Right lobe of liver (tissue), 6 donors: ENCODE results near the gene TMEM54. TPM values are rescaled to one million over a fixed set of nuclear protein-coding genes. Genes with fewer than 3 reads are reported as not detected.

ENCODE experiments used
- ATAC-seq, 4 donors: fragments of 200-7000 bp; cut with Tn5 transposase; one replicate each; pipeline ENCODE4 v1.9.1; 2020; ENCODE audit warnings: mild to moderate bottlenecking in 4 of 4, moderate library complexity in 4 of 4
- DNase-seq, 3 donors: peaks; one replicate each; pipeline ENCODE4 v3.0.0-alpha.2; 2020
- H3K27ac ChIP-seq, 3 donors: fragments of 200-600 bp; one replicate each; pipeline ENCODE4 v1.8.0; 2022
- H3K27me3 ChIP-seq, 2 donors: fragments of 200-600 bp; one replicate each; pipeline ENCODE4 v1.8.0; 2022
- H3K36me3 ChIP-seq, 4 donors: fragments of 200-600 bp; sonication (generic) in 1 of 4; one replicate each; pipeline versions ENCODE4 v1.5.1 to v1.8.0; 2017 to 2022; ENCODE audit warnings: control low read depth in 1 of 4
- H3K4me1 ChIP-seq, 4 donors: fragments of 200-600 bp; sonication (generic) in 1 of 4; one replicate each; pipeline versions ENCODE4 v1.5.1 to v1.8.0; 2017 to 2022; ENCODE audit warnings: control low read depth in 1 of 4
- H3K4me3 ChIP-seq, 3 donors: fragments of 200-600 bp; one replicate each; pipeline ENCODE4 v1.8.0; 2022
- H3K9me3 ChIP-seq, 4 donors: fragments of 200-600 bp; sonication (generic) in 1 of 4; one replicate each; pipeline versions ENCODE4 v1.5.1 to v1.8.0; 2017 to 2022; ENCODE audit warnings: control low read depth in 1 of 4
- POLR2A ChIP-seq: fragments of 450-650 bp; IDR thresholded peaks from one replicate; pipeline ENCODE4 v1.6.1; 2017; ENCODE audit warnings: antibody characterized with exemption, mild to moderate bottlenecking
- WGBS: methylation state at CpG from one replicate; pipeline ENCODE4 v1.1.6; 2018; ENCODE audit warnings: low coverage, low lambda C conversion rate; ENCODE audit not compliant: insufficient coverage; ENCODE audit errors: missing lambda C conversion rate; 5-methylcytosine and 5-hydroxymethylcytosine counted together
- intact Hi-C, 2 donors: fragments of 100-400 bp; cut with DNase I; formaldehyde crosslinking; loops; one replicate each; pipeline versions ENCODE4 v1.11.2 to v1.14.1; 2022
- total RNA-seq, 6 experiments: library from RNA; depleted of rRNA in 2 of 6; stranded (reverse); fragments of >200 nt in 2 of 6; fragmentation: NEBNext Ultra II Directional in 3 of 6; extraction: Animal tissue kit (Norgen Biotek cat#: 25700) in 3 of 6; gene quantifications; one replicate each; pipeline versions ENCODE4 v1.1.0 to v1.2.4, GENCODE V29; 2016 to 2023
- TF ChIP-seq, protein P1 (sequence below), 4 donors: fragments of 200-600 bp in 3 of 4; fragments of 450-650 bp in 1 of 4; IDR thresholded peaks; one replicate each; pipeline versions ENCODE4 v1.5.1 to v1.8.0; 2016 to 2022; ENCODE audit warnings: antibody characterized with exemption in 4 of 4, mild to moderate bottlenecking in 2 of 4
- donor health status: DM: no; HTN: yes; CAD: no.
- donor health status: DM: no; HTN: no; CAD: no.
- donor health status: DM: no; HTN: no; CAD: no.
- donor health status: DM: no; HTN: yes; CAD: no.
- donor health status: DM: no; HTN: yes; CAD: no.

The TMEM54 gene
- total RNA-seq, 6 experiments from 2014 or later = 3.9 to 14.4 (median 9.0) TPM

DNA sequence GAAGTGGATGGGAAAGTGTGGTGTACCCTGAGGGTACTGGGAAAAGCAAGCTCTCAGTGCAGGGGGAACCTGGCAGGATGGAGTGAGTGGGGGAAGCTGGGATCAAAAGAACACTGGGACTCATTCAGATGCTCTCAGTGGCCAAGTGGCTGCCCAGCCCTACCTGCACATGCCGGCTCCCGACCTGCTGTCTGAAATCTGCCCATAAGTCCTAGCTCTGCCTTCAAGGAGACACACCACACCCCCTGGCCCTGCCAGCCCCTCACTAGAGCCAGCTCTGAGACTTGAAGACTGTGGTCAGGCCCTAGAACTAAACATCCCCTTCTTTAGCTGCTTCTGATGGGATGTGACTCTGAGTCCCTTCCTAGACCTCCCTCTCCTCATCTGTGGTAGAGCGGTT lies 2.2 kb downstream of the TMEM54 start:
- H3K36me3 ChIP-seq = no peaks in the 10 kb centered on the region

DNA sequence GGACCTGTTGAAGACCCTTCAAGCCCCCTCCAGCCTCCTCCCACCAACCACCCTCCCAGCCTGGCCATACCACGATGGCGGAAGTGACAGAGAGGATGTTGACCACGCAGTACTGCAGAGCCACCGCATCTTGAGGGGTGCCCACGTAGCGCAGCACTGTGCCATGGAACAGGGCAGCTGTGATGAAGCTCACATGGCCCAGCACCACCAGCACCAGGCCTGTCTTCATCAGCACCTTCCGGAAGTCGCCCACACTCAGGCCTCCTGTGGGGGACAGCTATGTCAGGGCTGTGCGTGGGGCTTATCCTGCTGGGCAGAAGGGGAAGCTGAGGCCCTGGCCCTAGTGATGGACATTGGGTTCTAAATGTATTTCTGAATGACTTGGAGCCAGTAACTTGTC lies 3.1 kb downstream of the TMEM54 start:
- TF ChIP-seq POLR2A = no peak
- TF ChIP-seq, protein P1, sequence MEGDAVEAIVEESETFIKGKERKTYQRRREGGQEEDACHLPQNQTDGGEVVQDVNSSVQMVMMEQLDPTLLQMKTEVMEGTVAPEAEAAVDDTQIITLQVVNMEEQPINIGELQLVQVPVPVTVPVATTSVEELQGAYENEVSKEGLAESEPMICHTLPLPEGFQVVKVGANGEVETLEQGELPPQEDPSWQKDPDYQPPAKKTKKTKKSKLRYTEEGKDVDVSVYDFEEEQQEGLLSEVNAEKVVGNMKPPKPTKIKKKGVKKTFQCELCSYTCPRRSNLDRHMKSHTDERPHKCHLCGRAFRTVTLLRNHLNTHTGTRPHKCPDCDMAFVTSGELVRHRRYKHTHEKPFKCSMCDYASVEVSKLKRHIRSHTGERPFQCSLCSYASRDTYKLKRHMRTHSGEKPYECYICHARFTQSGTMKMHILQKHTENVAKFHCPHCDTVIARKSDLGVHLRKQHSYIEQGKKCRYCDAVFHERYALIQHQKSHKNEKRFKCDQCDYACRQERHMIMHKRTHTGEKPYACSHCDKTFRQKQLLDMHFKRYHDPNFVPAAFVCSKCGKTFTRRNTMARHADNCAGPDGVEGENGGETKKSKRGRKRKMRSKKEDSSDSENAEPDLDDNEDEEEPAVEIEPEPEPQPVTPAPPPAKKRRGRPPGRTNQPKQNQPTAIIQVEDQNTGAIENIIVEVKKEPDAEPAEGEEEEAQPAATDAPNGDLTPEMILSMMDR (IDR thresholded peaks at IDR 0.05) = no peak
- H3K27ac ChIP-seq = no peak overlapping the region
- intact Hi-C loops = no loop called here
- ATAC-seq = no peak
- no peaks in the 10 kb centered on the region for H3K36me3 ChIP-seq
- no peaks in the 10 kb centered on the region for H3K9me3 ChIP-seq
- no peaks in the 10 kb centered on the region for H3K27me3 ChIP-seq
- H3K4me1 ChIP-seq = peaks cover 0 to 11% (median 0%) of the 10 kb centered on the region in 4 donors
- 90% methylated on average over 2 of the region's 9 CpGs for WGBS
- DNase-seq = no peak
- no peak overlapping the region for H3K4me3 ChIP-seq

More for the DNA sequence above, 2.2 kb downstream of the TMEM54 start:
- Histone ChIP-seq H3K4me3 (no peak overlapping the region), H3K27ac (no peak overlapping the region), H3K4me1 (peaks cover 0 to 10% (median 0%) of the 10 kb centered on the region in 4 donors), H3K27me3 (no peaks in the 10 kb centered on the region), H3K9me3 (no peaks in the 10 kb centered on the region)
- no peak for TF ChIP-seq POLR2A
- TF ChIP-seq, protein P1 (IDR thresholded peaks at IDR 0.05) = no peak
- WGBS = 100% methylated on average over 1 of the region's 3 CpGs
- DNase-seq = no peak
- intact Hi-C loops = no loop called here
- no peak for ATAC-seq

DNA sequence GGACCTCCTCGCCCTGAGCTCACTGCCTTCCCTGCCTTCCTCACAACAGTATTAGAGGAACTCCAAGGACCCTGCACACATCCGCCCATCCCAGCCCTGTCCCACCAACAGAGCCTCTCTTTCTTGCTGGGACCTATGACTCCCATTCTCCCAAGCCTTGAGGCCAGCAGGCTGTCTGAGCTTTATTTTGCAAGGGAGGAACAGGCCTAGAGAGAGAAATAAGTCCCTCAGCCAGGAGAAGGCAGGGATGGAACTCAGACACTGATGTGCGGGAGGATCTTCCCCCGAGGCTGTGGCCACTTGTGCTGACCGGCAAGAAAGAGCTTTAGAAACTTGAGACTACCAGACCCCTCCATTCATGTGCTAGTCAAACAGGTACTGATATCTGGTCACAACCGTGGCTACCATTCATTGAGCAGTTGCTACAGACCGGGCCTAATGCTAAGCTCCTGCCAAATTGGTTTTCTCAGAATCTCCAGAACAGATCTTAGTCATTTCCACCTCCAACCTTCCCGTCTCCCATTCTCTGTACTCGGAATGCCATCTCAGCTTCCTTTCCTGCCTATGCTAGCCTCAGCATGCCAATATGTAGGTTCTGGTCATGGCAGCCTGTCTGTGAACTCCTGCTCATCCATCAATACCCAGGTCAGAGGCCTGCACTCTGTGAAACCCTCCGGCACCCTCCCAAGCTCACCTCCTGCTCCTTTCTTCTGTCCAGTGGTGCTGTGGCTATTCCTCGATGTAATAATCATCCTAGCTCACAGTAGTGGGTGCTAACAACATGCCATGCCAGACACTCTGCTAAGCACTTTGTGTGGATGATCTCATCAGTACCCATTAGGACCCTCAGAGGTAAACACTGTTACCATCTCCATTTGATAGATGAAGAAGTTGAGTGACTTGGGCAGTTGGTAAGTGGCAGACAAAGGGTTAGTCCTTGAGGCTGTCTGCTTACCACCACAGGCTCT lies 3.8 kb downstream of the TMEM54 start:
- H3K27ac ChIP-seq = no peak overlapping the region
- H3K4me1 ChIP-seq = peaks cover 0 to 14% (median 0%) of the 10 kb centered on the region in 4 donors
- no peaks in the 10 kb centered on the region for H3K27me3 ChIP-seq
- WGBS = 76% methylated on average over 6 of the region's 11 CpGs
- ATAC-seq (no peak), DNase-seq (no peak)
- intact Hi-C loops = no loop called here
- no peaks in the 10 kb centered on the region for H3K9me3 ChIP-seq
- TF ChIP-seq, protein P1 (IDR thresholded peaks at IDR 0.05) = no peak
- TF ChIP-seq POLR2A = no peak
- no peaks in the 10 kb centered on the region for H3K36me3 ChIP-seq
- H3K4me3 ChIP-seq = no peak overlapping the region

DNA sequence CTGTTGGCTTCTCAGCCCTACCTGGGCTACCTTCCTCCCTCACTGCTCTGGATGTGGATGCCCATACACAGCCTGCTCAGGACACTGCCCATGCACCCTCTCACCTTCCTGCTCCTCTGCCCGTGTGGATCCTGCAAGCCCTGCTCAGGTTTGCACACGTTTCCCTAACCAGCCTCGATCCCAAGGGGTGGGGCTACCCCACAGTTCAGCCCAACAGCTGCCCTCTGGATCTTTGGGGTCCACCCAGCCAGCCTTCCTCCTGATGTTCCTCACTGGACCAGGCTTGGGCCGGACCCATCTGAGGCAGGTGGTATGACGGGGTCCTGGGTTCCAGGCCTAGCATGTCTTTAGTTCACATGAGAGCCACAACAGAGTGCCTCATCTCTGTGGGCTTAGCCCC lies 4.7 kb downstream of the TMEM54 start:
- Histone ChIP-seq H3K36me3 (no peaks in the 10 kb centered on the region), H3K9me3 (no peaks in the 10 kb centered on the region), H3K27me3 (no peaks in the 10 kb centered on the region), H3K4me3 (no peak overlapping the region), H3K4me1 (peaks cover 0 to 14% (median 0%) of the 10 kb centered on the region in 4 donors), H3K27ac (no peak overlapping the region)
- ATAC-seq (no peak), DNase-seq (no peak)
- intact Hi-C loops = no loop called here
- TF ChIP-seq POLR2A = no peak
- TF ChIP-seq, protein P1 (IDR thresholded peaks at IDR 0.05) = no peak
- WGBS = no CpG with 5 or more reads among the region's 5 CpGs
